Tibial nerve (tissue), 4 donors: Measurements from ENCODE around the gene RASL10B.

ENCODE experiments used
- EP300 ChIP-seq, 2 donors: sonication (generic); formaldehyde crosslinking; IDR thresholded peaks; one replicate each; pipeline ENCODE4 v1.6.1; 2017; ENCODE audit warnings: antibody characterized with exemption in 2 of 2, mild to moderate bottlenecking in 1 of 2
- POLR2A ChIP-seq, 2 donors: fragments of 450-650 bp; IDR thresholded peaks; one replicate each; pipeline ENCODE4 v1.6.1; 2017; ENCODE audit warnings: antibody characterized with exemption in 2 of 2, mild to moderate bottlenecking in 2 of 2, moderate library complexity in 2 of 2
- TF ChIP-seq, protein P1 (sequence below), 5 experiments: fragments of 200-600 bp in 3 of 5; fragments of 450-650 bp in 2 of 5; sonication (generic) in 3 of 5; IDR thresholded peaks; one replicate each; pipeline ENCODE4 v1.5.1; 2016 to 2019; ENCODE audit warnings: antibody characterized with exemption in 5 of 5, mild to moderate bottlenecking in 3 of 5, moderate library complexity in 2 of 5

DNA sequence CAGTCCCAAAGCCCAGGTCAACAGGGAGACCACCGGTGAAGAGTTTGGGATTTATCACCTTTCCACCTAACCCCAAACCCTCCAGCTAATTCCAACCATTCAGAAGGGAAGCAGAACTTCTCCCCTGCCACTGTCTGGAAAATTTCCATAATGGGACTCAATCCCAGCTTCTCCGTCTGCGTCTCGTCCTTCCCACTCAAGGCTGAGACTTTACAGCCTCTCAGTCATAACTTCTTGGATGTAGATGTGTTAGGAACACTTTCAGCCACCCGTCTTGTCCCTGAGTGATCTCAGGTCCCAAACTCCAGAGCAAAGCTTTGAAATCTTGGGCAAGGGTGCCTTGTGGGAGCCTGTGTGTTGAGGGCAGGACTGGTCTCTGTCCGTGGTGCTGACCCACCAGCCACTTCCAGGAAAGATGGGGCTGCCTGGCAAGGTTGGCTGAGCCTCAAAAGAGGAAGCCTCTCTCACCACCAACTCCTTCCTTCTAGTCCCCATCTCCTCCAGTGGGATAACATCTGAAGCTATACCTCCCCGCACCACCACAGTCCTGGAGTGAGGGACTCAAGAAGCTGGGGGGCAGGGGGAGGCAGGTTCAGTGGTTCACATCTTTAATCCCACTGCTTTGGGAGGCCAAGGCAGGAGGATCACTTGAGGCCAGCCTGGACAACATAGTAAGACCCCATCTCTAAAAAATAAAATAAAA, 12.3 kb downstream of the RASL10B start:
- TF ChIP-seq, protein P1, sequence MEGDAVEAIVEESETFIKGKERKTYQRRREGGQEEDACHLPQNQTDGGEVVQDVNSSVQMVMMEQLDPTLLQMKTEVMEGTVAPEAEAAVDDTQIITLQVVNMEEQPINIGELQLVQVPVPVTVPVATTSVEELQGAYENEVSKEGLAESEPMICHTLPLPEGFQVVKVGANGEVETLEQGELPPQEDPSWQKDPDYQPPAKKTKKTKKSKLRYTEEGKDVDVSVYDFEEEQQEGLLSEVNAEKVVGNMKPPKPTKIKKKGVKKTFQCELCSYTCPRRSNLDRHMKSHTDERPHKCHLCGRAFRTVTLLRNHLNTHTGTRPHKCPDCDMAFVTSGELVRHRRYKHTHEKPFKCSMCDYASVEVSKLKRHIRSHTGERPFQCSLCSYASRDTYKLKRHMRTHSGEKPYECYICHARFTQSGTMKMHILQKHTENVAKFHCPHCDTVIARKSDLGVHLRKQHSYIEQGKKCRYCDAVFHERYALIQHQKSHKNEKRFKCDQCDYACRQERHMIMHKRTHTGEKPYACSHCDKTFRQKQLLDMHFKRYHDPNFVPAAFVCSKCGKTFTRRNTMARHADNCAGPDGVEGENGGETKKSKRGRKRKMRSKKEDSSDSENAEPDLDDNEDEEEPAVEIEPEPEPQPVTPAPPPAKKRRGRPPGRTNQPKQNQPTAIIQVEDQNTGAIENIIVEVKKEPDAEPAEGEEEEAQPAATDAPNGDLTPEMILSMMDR (IDR thresholded peaks at IDR 0.05) = no peak
- TF ChIP-seq EP300 (IDR thresholded peaks at IDR 0.05) = no peak
- TF ChIP-seq POLR2A (IDR thresholded peaks at IDR 0.05) = no peak
